KMS-11 (cell line): Measurements from ENCODE around the gene GPR17.

Source experiments
- H2AFZ ChIP-seq: fragments of 200-600 bp; sonication (generic); 2 replicates; pipeline ENCODE4 v1.6.1; 2016; ENCODE audit warnings: antibody characterized with exemption, mixed run types, low read depth
- H3K27ac ChIP-seq: fragments of 200-600 bp; sonication (generic); 2 replicates; pipeline ENCODE4 v1.6.1; 2016; ENCODE audit warnings: mild to moderate bottlenecking, mixed run types
- H3K27me3 ChIP-seq: fragments of 200-600 bp; sonication (generic); 2 replicates; pipeline ENCODE4 v1.6.1; 2017; ENCODE audit warnings: mild to moderate bottlenecking, low read depth, mixed run types, moderate library complexity; ENCODE audit not compliant: insufficient read depth
- H3K36me3 ChIP-seq: fragments of 200-600 bp; sonication (generic); 2 replicates; pipeline ENCODE4 v1.6.1; 2017; ENCODE audit warnings: mild to moderate bottlenecking, mixed run types; ENCODE audit not compliant: insufficient read depth
- H3K4me1 ChIP-seq: fragments of 200-600 bp; sonication (generic); 2 replicates; pipeline ENCODE4 v1.6.1; 2016; ENCODE audit warnings: mild to moderate bottlenecking, low read depth, mixed run types; ENCODE audit not compliant: poor library complexity, severe bottlenecking
- H3K4me2 ChIP-seq: fragments of 200-600 bp; sonication (generic); 2 replicates; pipeline ENCODE4 v1.7.0; 2016; ENCODE audit warnings: mild to moderate bottlenecking, mixed run types
- H3K4me3 ChIP-seq: fragments of 200-600 bp; sonication (generic); IDR thresholded peaks from 2 replicates; pipeline ENCODE4 v1.6.1; 2017; ENCODE audit warnings: low read depth, low read length, mixed read lengths; ENCODE audit not compliant: insufficient read depth
- H3K79me2 ChIP-seq: fragments of 200-600 bp; sonication (generic); 2 replicates; pipeline ENCODE4 v1.6.1; 2016; ENCODE audit warnings: low read depth, mixed run types; ENCODE audit not compliant: insufficient read depth
- H3K9ac ChIP-seq: fragments of 200-600 bp; sonication (generic); 2 replicates; pipeline ENCODE4 v1.6.1; 2016; ENCODE audit warnings: mild to moderate bottlenecking, mixed run types
- H4K20me1 ChIP-seq: fragments of 200-600 bp; sonication (generic); 2 replicates; pipeline ENCODE4 v1.6.1; 2016; ENCODE audit warnings: mild to moderate bottlenecking, mixed run types; ENCODE audit not compliant: insufficient read depth
- TF ChIP-seq, protein P1 (sequence below): fragments of 200-600 bp; sonication (generic); conservative IDR thresholded peaks from 2 replicates; pipeline ENCODE4 v1.6.1; 2017; ENCODE audit warnings: low read depth, mild to moderate bottlenecking, antibody characterized with exemption, low read length, moderate library complexity, mixed read lengths

Gene GPR17

DNA sequence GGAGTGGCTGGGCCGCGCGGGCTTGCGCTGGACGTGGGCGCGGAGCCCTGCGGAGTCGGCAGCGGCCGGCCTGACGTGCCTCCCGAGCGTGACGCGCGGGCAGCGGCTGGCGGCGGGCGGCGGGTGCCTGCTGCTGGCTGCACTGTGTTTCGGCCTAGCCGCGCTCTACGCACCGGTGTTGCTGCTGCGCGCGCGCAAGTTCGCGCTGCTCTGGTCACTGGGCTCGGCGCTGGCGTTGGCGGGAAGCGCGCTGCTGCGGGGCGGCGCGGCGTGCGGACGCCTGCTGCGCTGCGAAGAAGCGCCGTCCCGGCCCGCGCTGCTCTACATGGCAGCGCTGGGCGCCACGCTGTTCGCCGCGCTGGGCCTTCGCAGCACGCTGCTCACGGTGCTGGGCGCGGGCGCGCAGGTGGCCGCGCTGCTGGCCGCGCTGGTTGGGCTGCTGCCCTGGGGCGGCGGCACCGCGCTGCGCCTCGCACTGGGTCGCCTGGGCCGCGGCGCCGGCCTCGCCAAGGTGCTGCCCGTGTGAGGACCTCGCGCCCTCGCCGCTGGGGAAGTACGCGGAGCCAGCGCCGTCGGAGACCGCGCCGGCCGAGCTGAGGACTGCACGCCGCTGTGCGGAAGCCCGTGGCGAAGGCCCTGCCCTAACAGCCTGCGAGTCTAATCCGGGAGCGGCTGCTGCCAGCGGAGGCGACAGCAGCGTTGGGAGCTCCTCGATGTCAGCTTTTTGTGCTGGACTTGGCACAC is 55.9 kb downstream of the GPR17 start:
- Histone ChIP-seq H3K9ac (peak overlapping the region; percentile 87), H3K4me2 (peak overlapping the region; percentile 86), H3K4me1 (peaks cover 50% of the 10 kb centered on the region), H3K27ac (peak overlapping the region; percentile 97), H3K4me3 (no peak overlapping the region), H4K20me1 (no peaks in the 10 kb centered on the region), H3K27me3 (no peaks in the 10 kb centered on the region), H3K79me2 (peaks cover 17% of the 10 kb centered on the region; the same call in 1 of the 2 replicates), H2AFZ (no peak overlapping the region), H3K36me3 (no peaks in the 10 kb centered on the region)
- TF ChIP-seq, protein P1, sequence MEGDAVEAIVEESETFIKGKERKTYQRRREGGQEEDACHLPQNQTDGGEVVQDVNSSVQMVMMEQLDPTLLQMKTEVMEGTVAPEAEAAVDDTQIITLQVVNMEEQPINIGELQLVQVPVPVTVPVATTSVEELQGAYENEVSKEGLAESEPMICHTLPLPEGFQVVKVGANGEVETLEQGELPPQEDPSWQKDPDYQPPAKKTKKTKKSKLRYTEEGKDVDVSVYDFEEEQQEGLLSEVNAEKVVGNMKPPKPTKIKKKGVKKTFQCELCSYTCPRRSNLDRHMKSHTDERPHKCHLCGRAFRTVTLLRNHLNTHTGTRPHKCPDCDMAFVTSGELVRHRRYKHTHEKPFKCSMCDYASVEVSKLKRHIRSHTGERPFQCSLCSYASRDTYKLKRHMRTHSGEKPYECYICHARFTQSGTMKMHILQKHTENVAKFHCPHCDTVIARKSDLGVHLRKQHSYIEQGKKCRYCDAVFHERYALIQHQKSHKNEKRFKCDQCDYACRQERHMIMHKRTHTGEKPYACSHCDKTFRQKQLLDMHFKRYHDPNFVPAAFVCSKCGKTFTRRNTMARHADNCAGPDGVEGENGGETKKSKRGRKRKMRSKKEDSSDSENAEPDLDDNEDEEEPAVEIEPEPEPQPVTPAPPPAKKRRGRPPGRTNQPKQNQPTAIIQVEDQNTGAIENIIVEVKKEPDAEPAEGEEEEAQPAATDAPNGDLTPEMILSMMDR = no peak
